Breast epithelium (tissue), 3 donors: ENCODE data around the gene CYP39A1.
"Not testable (repeated sequence)": the region's sequence is repeated elsewhere in the genome, so short reads cannot be mapped to it uniquely, and the experiment has no call there.

Experiments
- POLR2A ChIP-seq: fragments of 450-650 bp; IDR thresholded peaks from one replicate; pipeline ENCODE4 v1.6.1; 2016; ENCODE audit warnings: antibody characterized with exemption, mild to moderate bottlenecking, moderate library complexity
- POLR2AphosphoS5 ChIP-seq, 3 donors: sonication (generic); formaldehyde crosslinking; IDR thresholded peaks; one replicate each; pipeline ENCODE4 v1.6.1; 2017; ENCODE audit warnings: antibody characterized with exemption in 3 of 3
- TF ChIP-seq, protein P1 (sequence below), 3 donors: fragments of 450-650 bp; IDR thresholded peaks; one replicate each; pipeline ENCODE4 v1.5.1; 2016 to 2017; ENCODE audit warnings: antibody characterized with exemption in 3 of 3, mild to moderate bottlenecking in 3 of 3, moderate library complexity in 3 of 3

DNA sequence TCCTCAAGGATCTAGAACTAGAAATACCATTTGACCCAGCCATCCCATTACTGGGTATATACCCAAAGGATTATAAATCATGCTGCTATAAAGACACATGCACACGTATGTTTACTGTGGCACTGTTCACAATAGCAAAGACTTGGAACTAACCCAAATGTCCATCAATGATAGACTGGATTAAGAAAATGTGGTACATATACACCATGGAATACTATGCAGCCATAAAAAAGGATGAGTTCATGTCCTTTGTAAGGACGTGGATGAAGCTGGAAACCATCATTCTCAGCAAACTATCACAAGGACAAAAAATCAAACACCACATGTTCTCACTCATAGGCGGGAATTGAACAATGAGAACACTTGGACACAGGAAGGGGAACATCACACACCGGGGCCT is 4.5 kb downstream of the CYP39A1 start:
- TF ChIP-seq, protein P1, sequence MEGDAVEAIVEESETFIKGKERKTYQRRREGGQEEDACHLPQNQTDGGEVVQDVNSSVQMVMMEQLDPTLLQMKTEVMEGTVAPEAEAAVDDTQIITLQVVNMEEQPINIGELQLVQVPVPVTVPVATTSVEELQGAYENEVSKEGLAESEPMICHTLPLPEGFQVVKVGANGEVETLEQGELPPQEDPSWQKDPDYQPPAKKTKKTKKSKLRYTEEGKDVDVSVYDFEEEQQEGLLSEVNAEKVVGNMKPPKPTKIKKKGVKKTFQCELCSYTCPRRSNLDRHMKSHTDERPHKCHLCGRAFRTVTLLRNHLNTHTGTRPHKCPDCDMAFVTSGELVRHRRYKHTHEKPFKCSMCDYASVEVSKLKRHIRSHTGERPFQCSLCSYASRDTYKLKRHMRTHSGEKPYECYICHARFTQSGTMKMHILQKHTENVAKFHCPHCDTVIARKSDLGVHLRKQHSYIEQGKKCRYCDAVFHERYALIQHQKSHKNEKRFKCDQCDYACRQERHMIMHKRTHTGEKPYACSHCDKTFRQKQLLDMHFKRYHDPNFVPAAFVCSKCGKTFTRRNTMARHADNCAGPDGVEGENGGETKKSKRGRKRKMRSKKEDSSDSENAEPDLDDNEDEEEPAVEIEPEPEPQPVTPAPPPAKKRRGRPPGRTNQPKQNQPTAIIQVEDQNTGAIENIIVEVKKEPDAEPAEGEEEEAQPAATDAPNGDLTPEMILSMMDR (IDR thresholded peaks at IDR 0.05), result not testable (repeated sequence)
- TF ChIP-seq POLR2A; POLR2AphosphoS5 (IDR thresholded peaks at IDR 0.05): not testable (repeated sequence)
